IMR-90 (cell line): Measurements from ENCODE around the gene C20orf202. TPM values are rescaled to one million over a fixed set of nuclear protein-coding genes. Genes with fewer than 3 reads are reported as not detected.

Experiments
- ATAC-seq: fragments of 200-7000 bp; cut with Tn5 transposase; 2 replicates; pipeline ENCODE4 v1.9.1; 2020; ENCODE audit warnings: low read depth, mild to moderate bottlenecking, moderate library complexity
- BruUV-seq: library from RNA; stranded (reverse); fragments of 400-500 nt; replicated peaks from 2 replicates; lab custom pipeline; 2021; lab: Mats Ljungman, UMichigan
- CTCF ChIA-PET: fragments of 300-600 bp; formaldehyde crosslinking; extraction: SDS; loops from one replicate; lab custom pipeline; 2021; ENCODE audit warnings: antibody characterized with exemption; lab: Yijun Ruan, JAX
- POLR2A ChIA-PET: fragments of 300-600 bp; sonication (Branson Sonifier 250); formaldehyde crosslinking; loops from one replicate; lab custom pipeline; 2022; ENCODE audit warnings: antibody characterized with exemption; ENCODE audit not compliant: unreplicated experiment; lab: Charles Lee
- DNase-seq: peaks from one replicate; pipeline ENCODE4 v3.0.0; 2013
- H2AFZ ChIP-seq: replicated peaks from 2 replicates; pipeline ENCODE3; 2013; ENCODE audit warnings: low read length, mild to moderate bottlenecking; ENCODE audit not compliant: poor library complexity
- H2AK5ac ChIP-seq: 2 replicates; pipeline ENCODE4 v1.6.1; 2013; ENCODE audit warnings: low read depth, low read length, inconsistent platforms
- H2AK9ac ChIP-seq: replicated peaks from 2 replicates; pipeline ENCODE3; 2013; ENCODE audit warnings: mild to moderate bottlenecking, low read depth, low read length, moderate library complexity; ENCODE audit not compliant: poor library complexity
- H2BK120ac ChIP-seq: 2 replicates; pipeline ENCODE4 v1.6.1; 2013; ENCODE audit warnings: low read depth, low read length, inconsistent platforms
- H2BK15ac ChIP-seq: 3 replicates; pipeline ENCODE4 v1.6.1; 2013; ENCODE audit warnings: low read depth, low read length, inconsistent platforms
- H2BK20ac ChIP-seq: 2 replicates; pipeline ENCODE4 v1.6.1; 2013; ENCODE audit warnings: low read depth, mild to moderate bottlenecking, inconsistent platforms, low read length, moderate library complexity
- H2BK5ac ChIP-seq: 2 replicates; pipeline ENCODE4 v1.6.1; 2013; ENCODE audit warnings: mild to moderate bottlenecking, low read depth, low read length, inconsistent platforms; ENCODE audit not compliant: poor library complexity, severe bottlenecking
- H3K14ac ChIP-seq: replicated peaks from 2 replicates; pipeline ENCODE4 v1.6.1; 2013; ENCODE audit warnings: low read depth, low read length, inconsistent platforms
- H3K18ac ChIP-seq: 2 replicates; pipeline ENCODE4 v1.6.1; 2013; ENCODE audit warnings: low read depth, low read length, control low read depth
- H3K23ac ChIP-seq: 2 replicates; pipeline ENCODE4 v1.6.1; 2013; ENCODE audit warnings: low read depth, low read length, inconsistent platforms
- H3K27ac ChIP-seq: 2 replicates; pipeline ENCODE4 v1.5.1; 2013; ENCODE audit warnings: mild to moderate bottlenecking, control low read depth, low read length; ENCODE audit not compliant: insufficient read depth
- H3K27me3 ChIP-seq: 2 replicates; pipeline ENCODE4 v1.6.1; 2013; ENCODE audit warnings: low read length; ENCODE audit not compliant: control insufficient read depth, insufficient read depth
- H3K36me3 ChIP-seq: 2 replicates; pipeline ENCODE4 v1.6.1; 2013; ENCODE audit warnings: low read length, mixed read lengths; ENCODE audit not compliant: control insufficient read depth, insufficient read depth
- H3K4ac ChIP-seq: 2 replicates; pipeline ENCODE4 v1.6.1; 2013; ENCODE audit warnings: low read depth, low read length, inconsistent platforms
- H3K4me1 ChIP-seq: 2 replicates; pipeline ENCODE4 v1.6.1; 2013; ENCODE audit warnings: low read length, mixed read lengths; ENCODE audit not compliant: control insufficient read depth, insufficient read depth
- H3K4me2 ChIP-seq: 2 replicates; pipeline ENCODE4 v1.6.1; 2013; ENCODE audit warnings: low read depth, mild to moderate bottlenecking, control low read depth, low read length, moderate library complexity
- H3K4me3 ChIP-seq: 2 replicates; pipeline ENCODE4 v1.5.1; 2013; ENCODE audit warnings: low read depth, mild to moderate bottlenecking, control low read depth, low read length, moderate library complexity; ENCODE audit not compliant: insufficient read depth
- H3K56ac ChIP-seq: 2 replicates; pipeline ENCODE4 v1.6.1; 2013; ENCODE audit warnings: low read length, inconsistent platforms; ENCODE audit not compliant: insufficient read depth; ENCODE audit errors: extremely low read depth
- H3K79me1 ChIP-seq, 2 experiments: 2 replicates each; pipeline ENCODE4 v1.6.1; 2013; ENCODE audit warnings: low read length in 2 of 2, inconsistent platforms in 1 of 2, low read depth in 1 of 2
- H3K9ac ChIP-seq: 2 replicates; pipeline ENCODE4 v1.6.1; 2013; ENCODE audit warnings: low read depth, low read length, control low read depth
- H3K9me1 ChIP-seq: 2 replicates; pipeline ENCODE4 v1.6.1; 2013; ENCODE audit warnings: low read length, inconsistent platforms; ENCODE audit not compliant: insufficient read depth
- H3K9me3 ChIP-seq: 2 replicates; pipeline ENCODE4 v1.6.1; 2013; ENCODE audit warnings: low read length; ENCODE audit not compliant: control insufficient read depth, insufficient read depth
- H4K20me1 ChIP-seq: 2 replicates; pipeline ENCODE4 v1.6.1; 2013; ENCODE audit warnings: low read length, inconsistent platforms; ENCODE audit not compliant: insufficient read depth
- H4K5ac ChIP-seq: 2 replicates; pipeline ENCODE4 v1.6.1; 2013; ENCODE audit warnings: mild to moderate bottlenecking, low read depth, low read length, control low read depth
- H4K8ac ChIP-seq, 2 experiments: 2 replicates each; pipeline ENCODE4 v1.6.1; 2013; ENCODE audit warnings: low read depth in 2 of 2, low read length in 2 of 2, control low read depth in 1 of 2, inconsistent platforms in 1 of 2
- H4K91ac ChIP-seq: 2 replicates; pipeline ENCODE4 v1.6.1; 2013; ENCODE audit warnings: low read depth, low read length, inconsistent platforms; ENCODE audit not compliant: insufficient read depth
- CHD1 ChIP-seq: IDR thresholded peaks from 2 replicates; pipeline ENCODE4 v1.6.1; 2012; ENCODE audit warnings: low read depth, low read length, improper control_type of control experiment
- MXI1 ChIP-seq: IDR thresholded peaks from 2 replicates; pipeline ENCODE4 v1.6.1; 2012; ENCODE audit warnings: low read depth, mild to moderate bottlenecking, low read length, moderate library complexity, borderline replicate concordance
- NFE2L2 ChIP-seq: fragments of 150-350 bp; IDR thresholded peaks from 2 replicates; pipeline ENCODE4 v1.6.1; 2016; ENCODE audit warnings: low read depth, mild to moderate bottlenecking, low read length
- RCOR1 ChIP-seq: IDR thresholded peaks from 2 replicates; pipeline ENCODE4 v1.6.1; 2012; ENCODE audit warnings: mild to moderate bottlenecking, low read length, improper control_type of control experiment; ENCODE audit not compliant: insufficient replicate concordance
- RFX5 ChIP-seq: IDR thresholded peaks from 2 replicates; pipeline ENCODE4 v1.8.0; 2012; ENCODE audit warnings: low read depth, mild to moderate bottlenecking, low read length, moderate library complexity
- dilution Hi-C: fragments of 300-500 bp; cut with HindIII; formaldehyde crosslinking; loops from one replicate; pipeline ENCODE4 v1.14.3; 2018; ENCODE audit warnings: low sequenced_read_pairs; ENCODE audit not compliant: unreplicated experiment
- in situ Hi-C: fragments of 300-500 bp; cut with MboI; formaldehyde crosslinking; loops from 3 replicates; pipeline ENCODE4 v1.14.3; 2019; ENCODE audit warnings: low sequenced_read_pairs, inconsistent platforms, mixed read lengths
- intact Hi-C: fragments of 100-400 bp; cut with micrococcal nuclease; formaldehyde crosslinking; loops from 2 replicates; pipeline ENCODE4 v1.10.0; 2022
- polyA plus RNA-seq, 3 experiments: library from polyadenylated mRNA; depleted of rRNA; stranded (reverse); fragments of >200 nt; gene quantifications; 2 replicates each; pipeline ENCODE4 v1.2.3, GENCODE V29; 2012; ENCODE audit warnings: low replicate concordance in 1 of 3
- total RNA-seq: library from RNA; depleted of rRNA; stranded (reverse); fragments of >200 nt; gene quantifications from 2 replicates; pipeline ENCODE4 v1.2.3, GENCODE V29; 2012
- TF ChIP-seq, protein P1 (sequence below): conservative IDR thresholded peaks from 2 replicates; pipeline ENCODE4 v1.5.1; 2012; ENCODE audit warnings: mild to moderate bottlenecking, low read depth, low read length, improper control_type of control experiment
- TF ChIP-seq, protein P2 (sequence below): fragments of 150-350 bp; IDR thresholded peaks from 2 replicates; pipeline ENCODE4 v1.6.1; 2016; ENCODE audit warnings: low read depth, mild to moderate bottlenecking, low read length, moderate library complexity, borderline replicate concordance

The C20orf202 gene
- total and polyA plus RNA-seq, 2 of the 4 experiments (the other 2 are of a cell fraction): not detected

DNA sequence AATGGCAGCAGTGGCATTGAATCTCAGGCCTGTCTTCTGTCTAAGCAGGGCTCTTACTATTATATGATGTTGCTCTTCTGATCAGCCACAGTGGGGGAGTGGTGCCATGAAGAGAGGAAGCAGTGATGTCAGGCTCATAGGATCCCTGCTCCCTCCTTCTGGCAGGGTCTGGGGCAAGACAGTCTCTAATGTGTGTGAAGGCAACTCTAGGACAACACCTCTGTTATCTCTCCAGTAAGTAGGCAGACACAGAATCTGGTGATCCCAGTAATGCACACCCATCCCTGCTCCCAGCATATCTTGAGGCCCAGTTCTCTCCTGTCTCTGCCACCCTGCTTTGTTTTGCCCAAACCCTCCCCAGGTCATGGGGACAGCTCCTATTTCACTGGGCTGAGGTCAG, 8.8 kb downstream of the C20orf202 start:
- intact Hi-C loops (loop anchor here (5.0 to 10.0 kb wide), 3 partner anchors 105 to 255 kb away; partner anchors contain the start of gene FKBP1A), dilution Hi-C loops (no loop called here), in situ Hi-C loops (loop anchor here (10.0 kb wide), 1 partner anchor 397 kb away; no protein-coding TSS in a partner anchor)
- DNase-seq (no peak), ATAC-seq (no peak)
- no peak overlapping the region for H3K4me3 ChIP-seq
- no peak overlapping the region for H2BK120ac ChIP-seq
- no peak overlapping the region for H3K9ac ChIP-seq
- no peak overlapping the region for H3K14ac ChIP-seq
- H3K23ac ChIP-seq: no peak overlapping the region
- no peaks in the 10 kb centered on the region for H3K79me1 ChIP-seq
- no peak overlapping the region for H2AFZ ChIP-seq
- peaks cover 35% of the 10 kb centered on the region for H3K27me3 ChIP-seq
- no peaks in the 10 kb centered on the region for H3K4me1 ChIP-seq
- no peak overlapping the region for H4K91ac ChIP-seq
- H4K20me1 ChIP-seq: no peaks in the 10 kb centered on the region
- ChIA-PET CTCF (no interaction called here), POLR2A (no interaction called here)
- H3K4ac ChIP-seq: no peak overlapping the region
- H2BK5ac ChIP-seq: no peak overlapping the region
- no peaks in the 10 kb centered on the region for H3K36me3 ChIP-seq
- H2BK20ac ChIP-seq: no peak overlapping the region
- TF ChIP-seq, protein P1, sequence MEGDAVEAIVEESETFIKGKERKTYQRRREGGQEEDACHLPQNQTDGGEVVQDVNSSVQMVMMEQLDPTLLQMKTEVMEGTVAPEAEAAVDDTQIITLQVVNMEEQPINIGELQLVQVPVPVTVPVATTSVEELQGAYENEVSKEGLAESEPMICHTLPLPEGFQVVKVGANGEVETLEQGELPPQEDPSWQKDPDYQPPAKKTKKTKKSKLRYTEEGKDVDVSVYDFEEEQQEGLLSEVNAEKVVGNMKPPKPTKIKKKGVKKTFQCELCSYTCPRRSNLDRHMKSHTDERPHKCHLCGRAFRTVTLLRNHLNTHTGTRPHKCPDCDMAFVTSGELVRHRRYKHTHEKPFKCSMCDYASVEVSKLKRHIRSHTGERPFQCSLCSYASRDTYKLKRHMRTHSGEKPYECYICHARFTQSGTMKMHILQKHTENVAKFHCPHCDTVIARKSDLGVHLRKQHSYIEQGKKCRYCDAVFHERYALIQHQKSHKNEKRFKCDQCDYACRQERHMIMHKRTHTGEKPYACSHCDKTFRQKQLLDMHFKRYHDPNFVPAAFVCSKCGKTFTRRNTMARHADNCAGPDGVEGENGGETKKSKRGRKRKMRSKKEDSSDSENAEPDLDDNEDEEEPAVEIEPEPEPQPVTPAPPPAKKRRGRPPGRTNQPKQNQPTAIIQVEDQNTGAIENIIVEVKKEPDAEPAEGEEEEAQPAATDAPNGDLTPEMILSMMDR: no peak
- TF ChIP-seq NFE2L2: no peak
- no peak for TF ChIP-seq RFX5
- TF ChIP-seq, protein P2, sequence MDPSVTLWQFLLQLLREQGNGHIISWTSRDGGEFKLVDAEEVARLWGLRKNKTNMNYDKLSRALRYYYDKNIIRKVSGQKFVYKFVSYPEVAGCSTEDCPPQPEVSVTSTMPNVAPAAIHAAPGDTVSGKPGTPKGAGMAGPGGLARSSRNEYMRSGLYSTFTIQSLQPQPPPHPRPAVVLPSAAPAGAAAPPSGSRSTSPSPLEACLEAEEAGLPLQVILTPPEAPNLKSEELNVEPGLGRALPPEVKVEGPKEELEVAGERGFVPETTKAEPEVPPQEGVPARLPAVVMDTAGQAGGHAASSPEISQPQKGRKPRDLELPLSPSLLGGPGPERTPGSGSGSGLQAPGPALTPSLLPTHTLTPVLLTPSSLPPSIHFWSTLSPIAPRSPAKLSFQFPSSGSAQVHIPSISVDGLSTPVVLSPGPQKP: no peak
- no peak for TF ChIP-seq CHD1
- no peak for TF ChIP-seq RCOR1
- TF ChIP-seq MXI1: no peak
- no peak overlapping the region for H4K5ac ChIP-seq
- no peak overlapping the region for H3K56ac ChIP-seq
- H3K4me2 ChIP-seq: no peak overlapping the region
- H3K9me3 ChIP-seq: 0 out of 2 replicates have a peak, but pooled peaks cover 2% of the 10 kb centered on the region
- H3K18ac ChIP-seq: no peak overlapping the region
- H3K27ac ChIP-seq: no peak overlapping the region
- no peak overlapping the region for H2BK15ac ChIP-seq
- no peak overlapping the region for H4K8ac ChIP-seq
- no TSS peak for BruUV-seq
- H3K9me1 ChIP-seq: no peaks in the 10 kb centered on the region
- H2AK9ac ChIP-seq: no peak overlapping the region
- H2AK5ac ChIP-seq: no peak overlapping the region
